NOMO-1 treated with dmso at 0.1 percent for 144 hours (cell line): ENCODE measurements around the gene MARCKSL1.
"Not testable (repeated sequence)": the region's sequence is repeated elsewhere in the genome, so short reads cannot be mapped to it uniquely, and the experiment has no call there.

ENCODE experiments used
- DNase-seq: peaks from one replicate; lab custom pipeline; 2025; ENCODE audit not compliant: unreplicated experiment; lab: John Stamatoyannopoulos, UW

Gene MARCKSL1

GRCh38 chr1:32335790-32336590 lies at the start of gene MARCKSL1:
MARCKSL1 (minus strand) TSS chr1:32336233; CDS start chr1:32336033, 200 bp downstream.
- no peak for DNase-seq

GRCh38 chr1:32380057-32380456 lies 44.0 kb upstream of the MARCKSL1 start:
- DNase-seq: no peak

- no peak for DNase-seq
Observed at GRCh38 chr1:32377541-32378220, 41.6 kb upstream of the MARCKSL1 start.

- DNase-seq: no peak
Observed at GRCh38 chr1:32376199-32376598, 40.2 kb upstream of the MARCKSL1 start.

GRCh38 chr1:32373996-32374592 lies 38.1 kb upstream of the MARCKSL1 start:
- DNase-seq: no peak

GRCh38 chr1:32372149-32372756 lies 36.2 kb upstream of the MARCKSL1 start:
- no peak for DNase-seq

GRCh38 chr1:32367912-32368635 lies 32.0 kb upstream of the MARCKSL1 start:
- DNase-seq: no peak

- no peak for DNase-seq
Observed at GRCh38 chr1:32365445-32365844, 29.4 kb upstream of the MARCKSL1 start.

- no peak for DNase-seq
Observed at GRCh38 chr1:32364836-32365235, 28.8 kb upstream of the MARCKSL1 start.

- DNase-seq: no peak
Observed at GRCh38 chr1:32363713-32364112, 27.7 kb upstream of the MARCKSL1 start.

GRCh38 chr1:32362474-32363313 lies 26.7 kb upstream of the MARCKSL1 start, which contains the start of the genes FAM229A and TSSK3:
FAM229A (minus strand) TSS chr1:32362485; CDS start chr1:32362091, 394 bp downstream.
TSSK3 (plus strand) TSS chr1:32362539; CDS start chr1:32362702, 163 bp downstream.
- no peak for DNase-seq

GRCh38 chr1:32361674-32362473 lies 25.8 kb upstream of the MARCKSL1 start:
- no peak for DNase-seq

GRCh38 chr1:32361308-32361673 lies 25.3 kb upstream of the MARCKSL1 start:
- no peak for DNase-seq

GRCh38 chr1:32358435-32358834 lies 22.4 kb upstream of the MARCKSL1 start:
- DNase-seq: no peak

GRCh38 chr1:32357614-32358013 lies 21.6 kb upstream of the MARCKSL1 start:
- no peak for DNase-seq

- no peak for DNase-seq
Observed at GRCh38 chr1:32356478-32356877, 20.4 kb upstream of the MARCKSL1 start.

GRCh38 chr1:32355778-32356177 lies 19.7 kb upstream of the MARCKSL1 start:
- not testable (repeated sequence) for DNase-seq

- no peak for DNase-seq
Observed at GRCh38 chr1:32353886-32354570, 18.0 kb upstream of the MARCKSL1 start.
